GM23338 (cell line): ENCODE measurements around the gene DLG5. TPM values are rescaled to one million over a fixed set of nuclear protein-coding genes. Genes with fewer than 3 reads are reported as not detected.
A peak's percentile ranks its signal among the peaks of the same experiment; 100 is the strongest.

Experiments used
- ATAC-seq: fragments of 200-7000 bp; cut with Tn5 transposase; 3 replicates; pipeline ENCODE4 v1.9.1; 2020
- DNase-seq: peaks from one replicate; pipeline ENCODE4 v3.0.0-alpha.2; 2015; ENCODE audit warnings: low spot score
- H2AFZ ChIP-seq: fragments of 200-600 bp; sonication (generic); 2 replicates; pipeline ENCODE4 v1.8.0; 2016; ENCODE audit warnings: antibody characterized with exemption, mild to moderate bottlenecking, moderate library complexity
- H3F3A ChIP-seq: fragments of 200-600 bp; sonication (generic); replicated peaks from 2 replicates; pipeline ENCODE4 v1.8.0; 2017; ENCODE audit warnings: antibody characterized with exemption, mixed run types, low read depth
- H3K27ac ChIP-seq: fragments of 200-600 bp; sonication (generic); 2 replicates; pipeline ENCODE4 v1.6.1; 2016; ENCODE audit warnings: low read depth
- H3K27me3 ChIP-seq: fragments of 200-600 bp; sonication (generic); 2 replicates; pipeline ENCODE4 v1.8.0; 2016; ENCODE audit warnings: mild to moderate bottlenecking, mixed run types, moderate library complexity; ENCODE audit not compliant: insufficient read depth
- H3K36me3 ChIP-seq: fragments of 200-600 bp; sonication (generic); 2 replicates; pipeline ENCODE4 v1.8.0; 2016; ENCODE audit warnings: mild to moderate bottlenecking; ENCODE audit not compliant: insufficient read depth
- H3K4me1 ChIP-seq: fragments of 200-600 bp; sonication (generic); 2 replicates; pipeline ENCODE4 v1.8.0; 2016; ENCODE audit warnings: mild to moderate bottlenecking, moderate library complexity; ENCODE audit not compliant: insufficient read depth
- H3K4me2 ChIP-seq: fragments of 200-600 bp; sonication (generic); 2 replicates; pipeline ENCODE4 v1.7.1; 2017; ENCODE audit warnings: mixed run types
- H3K4me3 ChIP-seq: fragments of 200-600 bp; sonication (generic); 2 replicates; pipeline ENCODE4 v1.6.1; 2016; ENCODE audit warnings: mixed run types
- H3K79me2 ChIP-seq: fragments of 200-600 bp; sonication (generic); replicated peaks from 2 replicates; pipeline ENCODE4 v1.8.0; 2017; ENCODE audit warnings: mild to moderate bottlenecking; ENCODE audit not compliant: insufficient read depth
- H3K9me2 ChIP-seq: fragments of 200-600 bp; sonication (generic); 2 replicates; pipeline ENCODE4 v1.8.0; 2017; ENCODE audit not compliant: insufficient read depth
- H4K20me1 ChIP-seq: fragments of 200-600 bp; sonication (generic); replicated peaks from 2 replicates; pipeline ENCODE4 v1.8.0; 2017; ENCODE audit warnings: mild to moderate bottlenecking; ENCODE audit not compliant: insufficient read depth
- H3K27ac Mint-ChIP-seq: 2 replicates; pipeline ENCODE4 v1.8.0; 2020; ENCODE audit warnings: inconsistent platforms, mild to moderate bottlenecking, moderate library complexity, mixed read lengths
- H3K27me3 Mint-ChIP-seq: 3 replicates; pipeline ENCODE4 v1.8.0; 2022; ENCODE audit warnings: low read depth, mild to moderate bottlenecking, moderate library complexity, mixed read lengths, inconsistent platforms; ENCODE audit not compliant: insufficient read depth, poor library complexity
- H3K36me3 Mint-ChIP-seq: 3 replicates; pipeline ENCODE4 v1.8.0; 2021; ENCODE audit warnings: low read depth, mild to moderate bottlenecking, inconsistent platforms, moderate library complexity, mixed read lengths
- H3K4me1 Mint-ChIP-seq: 3 replicates; pipeline ENCODE4 v1.8.0; 2020; ENCODE audit warnings: mild to moderate bottlenecking, inconsistent platforms, mixed read lengths
- H3K4me3 Mint-ChIP-seq: 3 replicates; pipeline ENCODE4 v1.8.0; 2021; ENCODE audit warnings: moderate library complexity, mild to moderate bottlenecking, inconsistent platforms, mixed read lengths
- H3K9me3 Mint-ChIP-seq: 3 replicates; pipeline ENCODE4 v1.8.0; 2020; ENCODE audit warnings: moderate library complexity, mild to moderate bottlenecking, inconsistent platforms, mixed read lengths
- CREB1 ChIP-seq: fragments of 250-450 bp; sonication (Bioruptor Pico); IDR thresholded peaks from 2 replicates; pipeline ENCODE4 v1.5.0; 2020; ENCODE audit warnings: low read depth, mild to moderate bottlenecking, moderate library complexity
- EZH2 ChIP-seq: fragments of 200-600 bp; sonication (generic); IDR thresholded peaks from one replicate; pipeline ENCODE4 v1.8.0; 2017; ENCODE audit warnings: antibody characterized with exemption, mild to moderate bottlenecking, low read depth; ENCODE audit not compliant: unreplicated experiment
- EZH2phosphoT487 ChIP-seq: fragments of 200-600 bp; sonication (generic); IDR thresholded peaks from one replicate; pipeline ENCODE4 v1.8.1; 2018; ENCODE audit warnings: antibody characterized with exemption; ENCODE audit not compliant: unreplicated experiment
- JUNB ChIP-seq: IDR thresholded peaks from one replicate; pipeline ENCODE4 v1.6.1; 2016; ENCODE audit warnings: antibody characterized with exemption; ENCODE audit not compliant: unreplicated experiment
- NANOG ChIP-seq: IDR thresholded peaks from 2 replicates; pipeline ENCODE4 v1.6.1; 2016; ENCODE audit warnings: antibody characterized with exemption, borderline replicate concordance
- STAT1 ChIP-seq: IDR thresholded peaks from one replicate; pipeline ENCODE4 v1.6.1; 2016; ENCODE audit warnings: antibody characterized with exemption; ENCODE audit not compliant: unreplicated experiment
- ZNF331 ChIP-seq: fragments of 250-450 bp; sonication (Bioruptor Pico); IDR thresholded peaks from 2 replicates; pipeline ENCODE4 v1.5.0; 2020; ENCODE audit warnings: low read depth, mild to moderate bottlenecking, moderate library complexity
- polyA plus RNA-seq: library from polyadenylated mRNA; unstranded; fragments of >200 nt; fragmentation: Nextera tagmentation; extraction: Ambion mirVana; gene quantifications from 2 replicates; pipeline ENCODE4 v1.2.1, GENCODE V29; 2016
- total RNA-seq: library from RNA; depleted of rRNA; stranded (reverse); fragments of >200 nt; shearing (Covaris generic); gene quantifications from 2 replicates; pipeline ENCODE4 v1.2.3, GENCODE V29; 2014
- TF ChIP-seq, protein P1 (sequence below): fragments of 250-450 bp; sonication (Bioruptor Pico); IDR thresholded peaks from 2 replicates; pipeline ENCODE4 v1.5.0; 2020; ENCODE audit warnings: mild to moderate bottlenecking, moderate library complexity
- TF ChIP-seq, protein P2 (sequence below): IDR thresholded peaks from 2 replicates; pipeline ENCODE4 v1.6.1; 2016; ENCODE audit warnings: antibody characterized with exemption
- TF ChIP-seq, protein P3 (sequence below), 2 experiments: fragments of 200-600 bp in 1 of 2; sonication (generic) in 1 of 2; conservative IDR thresholded peaks; 2 replicates each; pipeline versions ENCODE4 v1.5.1 to v1.6.1; 2016 to 2017; ENCODE audit warnings: antibody characterized with exemption in 2 of 2, low read depth in 2 of 2, mild to moderate bottlenecking in 2 of 2, moderate library complexity in 1 of 2

DLG5 gene
- total and polyA plus RNA-seq, 2 experiments from 2014 or later, result 7.4 to 66.6 TPM

DNA sequence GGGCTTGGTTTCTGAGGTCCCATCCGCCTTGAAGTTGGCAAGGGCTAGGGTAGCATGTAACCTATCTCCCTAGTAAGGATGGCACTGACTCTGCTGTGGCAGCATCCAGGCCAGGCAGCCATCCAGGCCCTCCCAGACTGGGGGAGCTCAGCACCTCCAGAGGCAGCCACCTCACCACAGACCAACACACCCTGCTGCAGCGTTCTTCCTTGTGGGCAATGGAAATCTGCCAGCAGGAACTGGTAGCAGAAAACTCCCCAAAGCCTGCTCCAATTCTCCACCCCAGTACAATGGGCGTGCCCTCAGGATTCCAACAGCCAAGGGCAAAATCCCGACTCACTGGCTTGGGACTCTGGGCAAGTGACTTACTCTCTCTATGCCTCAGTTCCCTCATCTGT lies 27.5 kb downstream of the DLG5 start:
- no peaks in the 10 kb centered on the region for H3K36me3 Mint-ChIP-seq
- Histone ChIP-seq H3K36me3 (no peaks in the 10 kb centered on the region), H3K27me3 (no peaks in the 10 kb centered on the region), H4K20me1 (peaks cover 18% of the 10 kb centered on the region; the same call in 1 of the 2 replicates), H3F3A (no peaks in the 10 kb centered on the region), H3K79me2 (peaks cover 93% of the 10 kb centered on the region), H3K4me1 (peaks cover 26% of the 10 kb centered on the region), H3K4me3 (no peak overlapping the region), H3K9me2 (no peaks in the 10 kb centered on the region), H2AFZ (no peak overlapping the region), H3K27ac (0 out of 2 replicates have a peak overlapping the region, but pooled peaks have one; percentile 39), H3K4me2 (0 out of 2 replicates have a peak overlapping the region, but pooled peaks have one; percentile 43)
- H3K9me3 Mint-ChIP-seq, result no peaks in the 10 kb centered on the region
- TF ChIP-seq, protein P1, sequence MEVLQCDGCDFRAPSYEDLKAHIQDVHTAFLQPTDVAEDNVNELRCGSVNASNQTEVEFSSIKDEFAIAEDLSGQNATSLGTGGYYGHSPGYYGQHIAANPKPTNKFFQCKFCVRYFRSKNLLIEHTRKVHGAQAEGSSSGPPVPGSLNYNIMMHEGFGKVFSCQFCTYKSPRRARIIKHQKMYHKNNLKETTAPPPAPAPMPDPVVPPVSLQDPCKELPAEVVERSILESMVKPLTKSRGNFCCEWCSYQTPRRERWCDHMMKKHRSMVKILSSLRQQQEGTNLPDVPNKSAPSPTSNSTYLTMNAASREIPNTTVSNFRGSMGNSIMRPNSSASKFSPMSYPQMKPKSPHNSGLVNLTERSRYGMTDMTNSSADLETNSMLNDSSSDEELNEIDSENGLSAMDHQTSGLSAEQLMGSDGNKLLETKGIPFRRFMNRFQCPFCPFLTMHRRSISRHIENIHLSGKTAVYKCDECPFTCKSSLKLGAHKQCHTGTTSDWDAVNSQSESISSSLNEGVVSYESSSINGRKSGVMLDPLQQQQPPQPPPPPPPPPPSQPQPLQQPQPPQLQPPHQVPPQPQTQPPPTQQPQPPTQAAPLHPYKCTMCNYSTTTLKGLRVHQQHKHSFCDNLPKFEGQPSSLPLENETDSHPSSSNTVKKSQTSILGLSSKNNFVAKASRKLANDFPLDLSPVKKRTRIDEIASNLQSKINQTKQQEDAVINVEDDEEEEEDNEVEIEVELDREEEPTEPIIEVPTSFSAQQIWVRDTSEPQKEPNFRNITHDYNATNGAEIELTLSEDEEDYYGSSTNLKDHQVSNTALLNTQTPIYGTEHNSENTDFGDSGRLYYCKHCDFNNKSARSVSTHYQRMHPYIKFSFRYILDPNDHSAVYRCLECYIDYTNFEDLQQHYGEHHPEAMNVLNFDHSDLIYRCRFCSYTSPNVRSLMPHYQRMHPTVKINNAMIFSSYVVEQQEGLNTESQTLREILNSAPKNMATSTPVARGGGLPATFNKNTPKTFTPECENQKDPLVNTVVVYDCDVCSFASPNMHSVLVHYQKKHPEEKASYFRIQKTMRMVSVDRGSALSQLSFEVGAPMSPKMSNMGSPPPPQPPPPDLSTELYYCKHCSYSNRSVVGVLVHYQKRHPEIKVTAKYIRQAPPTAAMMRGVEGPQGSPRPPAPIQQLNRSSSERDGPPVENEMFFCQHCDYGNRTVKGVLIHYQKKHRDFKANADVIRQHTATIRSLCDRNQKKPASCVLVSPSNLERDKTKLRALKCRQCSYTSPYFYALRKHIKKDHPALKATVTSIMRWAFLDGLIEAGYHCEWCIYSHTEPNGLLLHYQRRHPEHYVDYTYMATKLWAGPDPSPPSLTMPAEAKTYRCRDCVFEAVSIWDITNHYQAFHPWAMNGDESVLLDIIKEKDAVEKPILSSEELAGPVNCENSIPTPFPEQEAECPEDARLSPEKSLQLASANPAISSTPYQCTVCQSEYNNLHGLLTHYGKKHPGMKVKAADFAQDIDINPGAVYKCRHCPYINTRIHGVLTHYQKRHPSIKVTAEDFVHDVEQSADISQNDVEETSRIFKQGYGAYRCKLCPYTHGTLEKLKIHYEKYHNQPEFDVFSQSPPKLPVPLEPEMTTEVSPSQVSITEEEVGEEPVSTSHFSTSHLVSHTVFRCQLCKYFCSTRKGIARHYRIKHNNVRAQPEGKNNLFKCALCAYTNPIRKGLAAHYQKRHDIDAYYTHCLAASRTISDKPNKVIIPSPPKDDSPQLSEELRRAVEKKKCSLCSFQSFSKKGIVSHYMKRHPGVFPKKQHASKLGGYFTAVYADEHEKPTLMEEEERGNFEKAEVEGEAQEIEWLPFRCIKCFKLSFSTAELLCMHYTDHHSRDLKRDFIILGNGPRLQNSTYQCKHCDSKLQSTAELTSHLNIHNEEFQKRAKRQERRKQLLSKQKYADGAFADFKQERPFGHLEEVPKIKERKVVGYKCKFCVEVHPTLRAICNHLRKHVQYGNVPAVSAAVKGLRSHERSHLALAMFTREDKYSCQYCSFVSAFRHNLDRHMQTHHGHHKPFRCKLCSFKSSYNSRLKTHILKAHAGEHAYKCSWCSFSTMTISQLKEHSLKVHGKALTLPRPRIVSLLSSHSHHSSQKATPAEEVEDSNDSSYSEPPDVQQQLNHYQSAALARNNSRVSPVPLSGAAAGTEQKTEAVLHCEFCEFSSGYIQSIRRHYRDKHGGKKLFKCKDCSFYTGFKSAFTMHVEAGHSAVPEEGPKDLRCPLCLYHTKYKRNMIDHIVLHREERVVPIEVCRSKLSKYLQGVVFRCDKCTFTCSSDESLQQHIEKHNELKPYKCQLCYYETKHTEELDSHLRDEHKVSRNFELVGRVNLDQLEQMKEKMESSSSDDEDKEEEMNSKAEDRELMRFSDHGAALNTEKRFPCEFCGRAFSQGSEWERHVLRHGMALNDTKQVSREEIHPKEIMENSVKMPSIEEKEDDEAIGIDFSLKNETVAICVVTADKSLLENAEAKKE (CRISPR knock-in tag), result no peak
- TF ChIP-seq JUNB, result no peak
- TF ChIP-seq EZH2, result no peak
- no peak overlapping the region for H3K4me3 Mint-ChIP-seq
- peaks cover 48% of the 10 kb centered on the region for H3K4me1 Mint-ChIP-seq
- peaks cover 17% of the 10 kb centered on the region for H3K27me3 Mint-ChIP-seq
- peak; percentile 12; the same call in 1 of the 3 replicates for ATAC-seq
- H3K27ac Mint-ChIP-seq, result peak overlapping the region; percentile 89
- DNase-seq, result no peak

DNA sequence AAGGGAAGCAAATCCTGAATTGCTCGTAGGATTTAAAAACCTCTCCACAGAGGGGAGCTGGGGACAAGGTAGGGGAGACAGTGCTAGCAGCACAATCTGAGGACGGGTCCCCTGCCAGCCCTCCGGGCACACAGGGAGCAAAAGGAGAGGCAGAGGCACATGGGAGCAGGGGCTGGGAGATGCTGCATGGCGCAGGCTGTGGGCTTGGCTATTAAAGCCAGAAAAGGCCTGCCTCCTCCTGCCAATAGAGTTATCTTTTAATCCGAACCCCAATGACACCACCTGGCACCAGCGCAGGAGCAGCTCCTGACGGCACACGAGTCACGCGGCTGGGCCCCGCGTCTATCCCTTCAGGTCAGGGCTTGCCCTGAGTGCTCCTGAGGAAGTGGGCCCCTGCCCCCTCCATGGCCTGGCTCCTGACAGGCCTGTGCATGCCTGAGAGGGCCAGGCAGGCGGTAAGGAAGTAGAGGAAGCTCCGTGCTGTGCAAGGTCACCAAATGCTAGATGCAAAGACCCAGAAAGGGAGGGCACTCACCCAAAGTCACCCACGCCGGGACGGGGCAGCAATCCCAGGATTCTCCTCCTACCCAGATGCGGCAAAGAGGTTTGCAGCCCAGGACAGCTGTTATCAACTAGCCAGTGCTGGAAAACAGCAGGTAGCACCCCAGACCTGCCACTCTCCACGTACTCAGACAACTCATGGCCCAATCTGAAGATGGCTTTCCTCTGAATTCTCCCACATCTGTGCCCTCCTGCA lies 28.1 kb downstream of the DLG5 start:
- Mint-ChIP-seq H3K4me3 (no peak overlapping the region), H3K36me3 (no peaks in the 10 kb centered on the region), H3K9me3 (no peaks in the 10 kb centered on the region), H3K4me1 (peaks cover 54% of the 10 kb centered on the region), H3K27me3 (peaks cover 22% of the 10 kb centered on the region), H3K27ac (peak overlapping the region; percentile 89)
- ATAC-seq, result peak; percentile 78
- Histone ChIP-seq H3K9me2 (no peaks in the 10 kb centered on the region), H3K4me1 (peaks cover 32% of the 10 kb centered on the region), H3K79me2 (peaks cover 93% of the 10 kb centered on the region), H2AFZ (no peak overlapping the region), H3K4me2 (0 out of 2 replicates have a peak overlapping the region, but pooled peaks have one; percentile 43), H3F3A (no peaks in the 10 kb centered on the region), H3K27ac (0 out of 2 replicates have a peak overlapping the region, but pooled peaks have one; percentile 39), H4K20me1 (peaks cover 16% of the 10 kb centered on the region; the same call in 1 of the 2 replicates), H3K36me3 (no peaks in the 10 kb centered on the region), H3K4me3 (no peak overlapping the region), H3K27me3 (no peaks in the 10 kb centered on the region)
- DNase-seq, result peak; percentile 43
- TF ChIP-seq, protein P2, sequence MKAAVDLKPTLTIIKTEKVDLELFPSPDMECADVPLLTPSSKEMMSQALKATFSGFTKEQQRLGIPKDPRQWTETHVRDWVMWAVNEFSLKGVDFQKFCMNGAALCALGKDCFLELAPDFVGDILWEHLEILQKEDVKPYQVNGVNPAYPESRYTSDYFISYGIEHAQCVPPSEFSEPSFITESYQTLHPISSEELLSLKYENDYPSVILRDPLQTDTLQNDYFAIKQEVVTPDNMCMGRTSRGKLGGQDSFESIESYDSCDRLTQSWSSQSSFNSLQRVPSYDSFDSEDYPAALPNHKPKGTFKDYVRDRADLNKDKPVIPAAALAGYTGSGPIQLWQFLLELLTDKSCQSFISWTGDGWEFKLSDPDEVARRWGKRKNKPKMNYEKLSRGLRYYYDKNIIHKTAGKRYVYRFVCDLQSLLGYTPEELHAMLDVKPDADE, result no peak
- TF ChIP-seq NANOG (no peak), STAT1 (no peak), JUNB (no peak), CREB1 (CRISPR knock-in tag) (no peak), ZNF331 (no peak), EZH2 (no peak), EZH2phosphoT487 (no peak)
- TF ChIP-seq, protein P3, sequence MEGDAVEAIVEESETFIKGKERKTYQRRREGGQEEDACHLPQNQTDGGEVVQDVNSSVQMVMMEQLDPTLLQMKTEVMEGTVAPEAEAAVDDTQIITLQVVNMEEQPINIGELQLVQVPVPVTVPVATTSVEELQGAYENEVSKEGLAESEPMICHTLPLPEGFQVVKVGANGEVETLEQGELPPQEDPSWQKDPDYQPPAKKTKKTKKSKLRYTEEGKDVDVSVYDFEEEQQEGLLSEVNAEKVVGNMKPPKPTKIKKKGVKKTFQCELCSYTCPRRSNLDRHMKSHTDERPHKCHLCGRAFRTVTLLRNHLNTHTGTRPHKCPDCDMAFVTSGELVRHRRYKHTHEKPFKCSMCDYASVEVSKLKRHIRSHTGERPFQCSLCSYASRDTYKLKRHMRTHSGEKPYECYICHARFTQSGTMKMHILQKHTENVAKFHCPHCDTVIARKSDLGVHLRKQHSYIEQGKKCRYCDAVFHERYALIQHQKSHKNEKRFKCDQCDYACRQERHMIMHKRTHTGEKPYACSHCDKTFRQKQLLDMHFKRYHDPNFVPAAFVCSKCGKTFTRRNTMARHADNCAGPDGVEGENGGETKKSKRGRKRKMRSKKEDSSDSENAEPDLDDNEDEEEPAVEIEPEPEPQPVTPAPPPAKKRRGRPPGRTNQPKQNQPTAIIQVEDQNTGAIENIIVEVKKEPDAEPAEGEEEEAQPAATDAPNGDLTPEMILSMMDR (conservative IDR thresholded peaks at IDR 0.05; ENCODE audit: low read depth in 2 of 2), result no peak
